A549 treated with Mapracorat at 1 μM for 4 hours (cell line): ENCODE measurements around the gene KCNJ4. TPM values are rescaled to one million over a fixed set of nuclear protein-coding genes. Genes with fewer than 3 reads are reported as not detected.

ENCODE experiments used
- total RNA-seq: library from RNA; stranded (reverse); fragments of 200-300 nt; extraction: Qiagen RNA extraction; gene quantifications from 5 replicates; pipeline ENCODE4 v1.2.3, GENCODE V29; 2022

The KCNJ4 gene
- 0.18 to 0.56 TPM (median 0.35 TPM) in 5 replicates for total RNA-seq

DNA sequence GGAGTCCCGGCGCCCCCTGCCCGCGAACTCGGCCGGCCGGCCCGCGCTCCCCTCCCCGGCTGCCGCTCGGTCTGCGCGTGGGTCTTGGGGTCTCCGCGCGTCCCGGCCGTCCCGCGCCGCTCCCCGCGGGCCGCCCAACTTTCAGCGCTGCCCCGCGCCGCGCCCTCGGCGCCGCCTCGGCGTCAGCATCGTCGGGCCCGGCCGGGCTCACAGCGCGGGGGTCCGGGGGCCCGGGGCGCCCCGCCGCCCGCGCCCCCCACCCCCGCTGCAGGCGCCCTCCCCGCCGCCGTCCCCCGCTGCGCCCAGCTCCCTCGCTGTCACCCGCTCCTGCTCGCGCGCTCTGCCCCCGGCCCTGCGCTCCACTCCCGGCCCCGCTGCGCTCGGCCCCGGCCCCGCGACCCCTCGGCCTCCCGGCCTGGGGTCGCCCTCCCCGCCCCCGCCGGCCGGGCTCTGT, at the start of gene KCNJ4:
Gene KCNJ4 (minus strand): TSS at position 124 of the 454 bp plus-strand sequence. CDS start 27,067 bp downstream, outside the sequence.

DNA sequence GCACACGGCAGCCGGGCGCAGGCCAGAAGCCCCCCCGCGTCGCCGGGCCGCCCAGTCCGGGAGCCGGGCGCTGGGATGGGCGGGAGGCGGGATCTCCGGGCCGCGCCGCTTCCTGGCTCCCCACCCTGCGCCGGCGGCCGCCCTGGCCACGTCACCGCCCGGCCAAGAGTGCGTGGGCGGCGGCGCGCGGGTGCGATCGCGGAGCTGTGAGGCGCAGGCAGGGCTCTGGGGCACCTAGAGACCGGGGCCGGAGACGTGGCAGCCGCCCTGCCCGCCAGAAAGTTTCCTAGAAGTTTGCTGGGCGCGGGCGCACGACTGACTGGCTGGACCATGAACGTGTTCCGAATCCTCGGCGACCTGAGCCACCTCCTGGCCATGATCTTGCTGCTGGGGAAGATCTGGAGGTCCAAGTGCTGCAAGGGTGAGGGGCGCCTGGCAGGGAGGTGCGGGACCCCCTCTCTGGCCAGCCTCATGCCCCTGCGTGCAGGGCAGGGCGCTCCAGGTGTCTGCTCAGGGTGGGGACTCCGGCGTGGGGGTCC, 13.0 kb upstream of the KCNJ4 start, which contains the start of gene KDELR3:
Gene KDELR3 (plus strand): TSS at position 193 of the 539 bp plus-strand sequence. CDS start 138 bp downstream, at position 331.

Other genes with a start within 250 kb of the KCNJ4 start
- gene TMEM184B, start 182.2 kb downstream of the KCNJ4 start, total RNA-seq, result 39.0 to 53.3 TPM (median 52.6 TPM) in 5 replicates
- gene CSNK1E, start 137.8 kb downstream of the KCNJ4 start, total RNA-seq, result 87.7 to 107 TPM (median 103 TPM) in 5 replicates
- 17.2 to 20.9 TPM (median 19.8 TPM) in 5 replicates for gene KDELR3, start 12.9 kb upstream of the KCNJ4 start, total RNA-seq
- 81.7 to 92.8 TPM (median 89.6 TPM) in 5 replicates for gene DDX17, start 51.1 kb upstream of the KCNJ4 start, total RNA-seq
- 1.9 to 6.7 TPM (median 2.9 TPM) in 5 replicates for gene DMC1, start 115.0 kb upstream of the KCNJ4 start, total RNA-seq
- gene FAM227A, start 201.2 kb upstream of the KCNJ4 start, total RNA-seq, result 0.74 to 1.3 TPM (median 0.75 TPM) in 5 replicates
- 13.9 to 15.6 TPM (median 14.4 TPM) in 5 replicates for gene CBY1, start 201.4 kb upstream of the KCNJ4 start, total RNA-seq
- gene TOMM22, start 226.8 kb upstream of the KCNJ4 start, total RNA-seq, result 67.4 to 82.8 TPM (median 70.6 TPM) in 5 replicates
- 25.6 to 33.1 TPM (median 31.2 TPM) in 5 replicates for gene JOSD1, start 245.7 kb upstream of the KCNJ4 start, total RNA-seq